Measurements from ENCODE around the gene ASTN2. TPM values are rescaled to one million over a fixed set of nuclear protein-coding genes. Genes with fewer than 3 reads are reported as not detected.

Gene ASTN2
- total and polyA plus RNA-seq, 9 of the 15 experiments (the other 6 are each of a cell fraction or from before 2014, with no cell fraction given) = 0.56 to 3.5 (median 1.9) TPM

GRCh38 chr9:116464987-116465571, 949.8 kb downstream of the ASTN2 start (continued):
- peak; percentile 97 for TF ChIP-seq THRA (IDR thresholded peaks at IDR 0.05)
- TF ChIP-seq ZNF76 (CRISPR knock-in tag; IDR thresholded peaks at IDR 0.05; ENCODE audit: borderline replicate concordance) = 0 out of 2 replicates have a peak, but pooled peaks have one; percentile 20
- TF ChIP-seq IRF2 (CRISPR knock-in tag; IDR thresholded peaks at IDR 0.05) = no peak
- peak; percentile 57 for TF ChIP-seq TAF9B (IDR thresholded peaks at IDR 0.05; ENCODE audit: partially characterized antibody)
- peak; percentile 99 for TF ChIP-seq LEF1 (IDR thresholded peaks at IDR 0.05)
- no peak for TF ChIP-seq PBX2 (CRISPR knock-in tag; IDR thresholded peaks at IDR 0.05; ENCODE audit: low read depth)
- peak; percentile 62 for TF ChIP-seq PBX2 (tag; conservative IDR thresholded peaks at IDR 0.05; ENCODE audit: low read depth)
- TF ChIP-seq ZBTB7A (IDR thresholded peaks at IDR 0.05; ENCODE audit: borderline replicate concordance, control insufficient read depth, low read depth, low read length) = 0 out of 2 replicates have a peak, but pooled peaks have one; percentile 41
- peak in 1 of 2 experiments; percentile 93; a peak in 2 of 4 replicates for TF ChIP-seq NONO (IDR thresholded peaks at IDR 0.05; ENCODE audit: low read depth in 2 of 2, low read length in 1 of 2)
- TF ChIP-seq SMC3 (conservative IDR thresholded peaks at IDR 0.05; ENCODE audit: insufficient read depth, low read depth, low read length) = 0 out of 2 replicates have a peak, but pooled peaks have one; percentile 17
- no peak for TF ChIP-seq ZNF57 (CRISPR knock-in tag; IDR thresholded peaks at IDR 0.05)
- TF ChIP-seq GTF2F1 (IDR thresholded peaks at IDR 0.05; ENCODE audit: low read depth, low read length) = 0 out of 2 replicates have a peak, but pooled peaks have one; percentile 24
- peak in 1 of 2 experiments; percentile 76; a peak in 3 of 4 replicates for TF ChIP-seq MAZ (CRISPR knock-in tag; conservative IDR thresholded peaks at IDR 0.05 in 1 of 2, IDR thresholded peaks at IDR 0.05 in 1 of 2)
- no peak for TF ChIP-seq DACH1 (IDR thresholded peaks at IDR 0.05; ENCODE audit: partially characterized antibody)
- TF ChIP-seq ARNT (IDR thresholded peaks at IDR 0.05) = peak; percentile 94 to 98
- no peak for TF ChIP-seq ZNF740 (CRISPR knock-in tag; IDR thresholded peaks at IDR 0.05)
- TF ChIP-seq ZNF740 (tag; IDR thresholded peaks at IDR 0.05) = no peak
- no peak for TF ChIP-seq CEBPZ (IDR thresholded peaks at IDR 0.05; ENCODE audit: borderline replicate concordance, low read depth, low read length)
- TF ChIP-seq TCFL5 (CRISPR knock-in tag; conservative IDR thresholded peaks at IDR 0.05) = peak; percentile 61; the same call in 1 of the 2 replicates

All from K562 (cell line).